SK-MEL-5 (cell line): ENCODE results near the gene PIEZO1. TPM values are rescaled to one million over a fixed set of nuclear protein-coding genes. Genes with fewer than 3 reads are reported as not detected.
A peak's percentile ranks its signal among the peaks of the same experiment; 100 is the strongest.

ENCODE experiments used
- DNase-seq: peaks from one replicate; pipeline ENCODE4 v3.0.0-alpha.2; 2016; ENCODE audit warnings: low read depth, low spot score
- in situ Hi-C: cut with HindIII; loops from 2 replicates; pipeline ENCODE4 v1.10.0; 2016; ENCODE audit warnings: low sequenced_read_pairs, high pct_unique_total_duplicates, low pct_unique_long_range_greater_than_20kb
- total RNA-seq: library from RNA; depleted of rRNA; stranded (reverse); fragments of >200 nt; shearing (Covaris generic); gene quantifications from 2 replicates; pipeline ENCODE4 v1.2.3, GENCODE V29; 2014

PIEZO1 gene
- total RNA-seq, 1 experiment from 2014 or later = 44.1 TPM

DNA sequence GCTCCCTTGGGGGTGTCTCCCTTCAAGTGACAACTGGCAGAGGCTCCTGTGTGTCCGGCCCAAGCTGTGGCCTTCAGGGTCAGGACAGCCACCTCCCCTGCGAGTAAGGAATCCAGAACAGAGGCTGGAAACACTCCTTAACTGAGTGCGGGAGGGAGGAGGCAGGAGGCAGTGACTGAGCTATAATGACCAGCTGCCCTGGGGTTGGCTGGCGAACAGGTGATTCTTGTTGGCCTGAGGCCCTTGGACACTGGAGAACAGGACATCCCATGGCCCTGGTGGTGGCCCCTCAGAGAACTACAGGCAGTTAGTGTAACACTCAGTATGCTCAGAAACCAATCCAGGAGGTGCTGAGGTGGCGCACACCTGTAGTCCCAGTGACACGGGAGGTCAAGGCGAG lies 89.3 kb downstream of the PIEZO1 start:
- DNase-seq = no peak
- in situ Hi-C loops = no loop called here

DNA sequence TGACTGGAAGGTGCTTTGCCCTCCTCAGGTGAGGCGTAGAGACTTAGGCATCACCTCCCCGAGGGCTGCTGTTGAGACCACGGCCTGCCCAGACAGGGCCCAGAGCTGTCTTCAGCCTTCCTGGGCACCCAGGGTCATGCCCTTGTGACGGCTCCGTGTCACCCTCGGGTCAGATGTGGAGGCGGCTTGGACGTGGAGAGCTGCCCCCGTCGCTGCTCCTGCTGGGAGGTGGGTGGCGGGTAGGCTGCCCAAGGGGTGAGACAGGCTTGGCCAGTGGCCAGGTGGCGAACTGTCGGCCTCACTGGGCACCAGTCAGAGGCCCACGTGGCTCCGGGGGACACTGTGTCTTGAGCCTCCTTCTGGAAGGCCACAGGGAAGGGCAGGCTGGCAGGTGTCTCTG lies 89.8 kb downstream of the PIEZO1 start:
- in situ Hi-C loops = no loop called here
- DNase-seq = no peak

DNA sequence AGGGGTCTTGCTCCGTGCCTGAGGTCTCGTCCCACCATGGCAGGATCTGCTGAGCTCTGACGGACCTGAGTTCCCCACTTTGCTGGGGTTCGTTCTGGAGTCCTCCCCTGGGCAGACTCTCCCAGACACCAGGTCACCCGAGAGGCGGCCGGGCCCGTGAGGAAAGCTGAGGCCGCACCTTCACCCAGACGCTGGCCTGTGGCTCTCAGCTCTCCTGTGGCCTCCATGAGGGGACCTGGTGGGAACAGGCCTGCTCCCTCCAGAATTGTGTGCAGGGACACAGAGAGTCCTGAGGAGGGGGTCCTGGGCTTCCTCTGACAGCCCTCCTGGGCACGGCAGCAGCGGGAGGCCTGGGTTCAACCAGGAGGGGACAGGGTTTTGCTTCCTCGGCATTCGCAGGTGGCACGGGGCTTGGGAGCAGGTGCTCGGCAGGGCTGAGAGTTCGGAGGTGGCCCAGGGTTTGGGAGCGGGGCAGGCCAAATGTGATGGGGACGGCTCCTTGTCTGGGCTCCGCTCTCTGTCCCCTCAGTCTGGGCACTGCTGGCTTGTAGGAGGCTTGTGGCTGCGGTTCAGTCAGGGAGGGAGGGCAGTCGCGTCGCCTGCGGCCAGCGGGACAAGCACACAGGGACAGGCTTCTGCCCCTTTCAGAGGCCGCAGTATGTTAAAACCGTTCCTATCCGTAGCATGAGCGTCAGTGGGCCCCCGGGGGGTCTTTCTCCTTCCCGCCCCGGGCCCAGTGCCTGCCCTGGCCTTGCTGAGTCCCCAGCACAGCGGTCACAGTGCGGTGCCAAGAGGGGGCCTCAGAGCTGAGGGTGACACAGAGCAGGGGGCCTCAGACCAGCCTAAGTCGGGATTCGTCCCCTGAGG lies 90.6 kb downstream of the PIEZO1 start:
- in situ Hi-C loops = no loop called here
- DNase-seq = no peak

DNA sequence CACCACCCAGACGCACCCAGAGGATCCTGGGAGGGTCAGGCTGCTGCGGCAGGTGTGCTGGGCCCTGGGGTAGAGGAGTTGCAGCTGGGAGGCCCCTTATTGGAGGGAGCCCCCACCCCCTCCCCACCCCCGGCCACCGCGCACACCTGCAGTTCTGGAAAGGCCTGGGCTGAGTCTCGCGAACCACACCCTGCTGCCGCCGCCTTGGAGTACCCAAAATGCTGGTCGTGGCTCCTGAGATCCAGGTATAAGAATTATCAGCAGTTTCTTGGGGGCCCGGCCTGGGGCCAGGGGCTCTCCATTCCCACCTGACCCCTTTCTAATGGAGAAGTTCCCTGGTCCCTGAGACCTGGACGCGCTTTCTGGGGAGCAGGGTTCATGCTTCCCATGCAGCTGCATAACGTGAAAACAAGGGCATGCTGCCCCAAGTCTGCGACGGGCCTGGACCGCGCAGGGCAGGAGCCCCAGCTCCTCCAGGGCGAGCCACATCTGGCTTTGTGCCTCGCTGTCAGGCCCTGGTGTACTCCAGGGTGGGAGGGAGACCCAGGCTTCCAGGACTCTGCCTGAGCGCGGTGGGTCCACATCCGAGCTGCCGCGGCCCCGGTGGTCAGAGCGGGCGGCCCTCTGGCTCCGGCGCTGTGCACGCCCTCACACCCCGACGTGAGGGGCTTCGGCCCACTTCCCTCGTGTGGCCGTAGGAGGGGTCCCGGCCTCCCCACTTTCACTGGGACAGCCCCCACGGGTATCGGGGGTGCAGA lies 91.4 kb downstream of the PIEZO1 start:
- in situ Hi-C loops = no loop called here
- no peak for DNase-seq

DNA sequence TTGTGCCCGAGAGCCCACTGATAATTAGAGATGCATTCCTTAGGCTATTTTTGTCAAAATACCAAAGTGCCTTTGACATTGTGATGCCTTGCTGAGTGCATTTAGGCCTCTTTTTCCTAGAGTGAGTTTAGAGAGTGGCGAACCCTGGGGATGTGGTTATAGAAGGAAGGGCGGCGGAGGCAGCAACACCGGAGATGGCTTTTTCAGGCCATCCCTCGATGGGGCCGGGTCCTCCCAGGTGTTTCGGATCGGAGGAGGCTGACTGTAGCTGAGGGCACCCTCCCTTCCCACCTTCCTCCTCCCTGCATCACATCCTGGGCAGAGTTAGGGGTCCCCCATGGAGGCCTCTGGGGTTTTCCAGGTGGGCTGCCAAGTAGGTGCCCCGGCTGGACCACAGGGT lies 92.2 kb downstream of the PIEZO1 start:
- in situ Hi-C loops = no loop called here

DNA sequence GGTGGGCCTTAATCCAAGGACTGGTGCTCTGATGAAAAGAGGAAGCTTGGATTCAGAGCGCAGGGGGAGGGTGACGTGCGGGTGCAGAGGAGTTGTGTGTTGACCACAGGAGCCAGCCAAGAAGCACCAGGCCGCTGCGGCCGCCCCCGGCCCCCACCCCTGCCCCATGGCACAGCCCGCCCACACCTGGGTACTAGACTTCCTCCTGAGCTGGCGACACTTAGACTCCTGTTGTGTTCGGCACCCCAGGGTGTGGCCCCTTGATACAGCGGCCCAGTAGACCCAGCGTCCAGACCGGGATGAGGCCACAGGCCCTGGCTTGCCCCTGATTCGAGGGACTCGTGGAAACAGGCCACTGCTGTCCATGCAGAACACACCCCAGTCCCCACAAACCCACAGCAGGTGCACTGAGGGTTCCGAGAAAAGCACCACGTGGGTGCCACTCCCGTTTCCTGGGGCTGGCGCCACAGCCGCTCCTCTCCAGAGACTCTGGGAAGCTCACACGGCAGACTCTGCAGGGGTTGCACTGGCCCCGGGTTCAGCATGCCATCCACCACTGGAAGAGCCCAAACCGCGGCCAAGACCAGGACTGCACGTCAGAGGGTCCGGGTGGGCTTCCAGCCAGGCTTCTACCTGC lies 93.0 kb downstream of the PIEZO1 start:
- in situ Hi-C loops = no loop called here
- no peak for DNase-seq

More for the DNA sequence above, 92.2 kb downstream of the PIEZO1 start:
- DNase-seq = no peak

DNA sequence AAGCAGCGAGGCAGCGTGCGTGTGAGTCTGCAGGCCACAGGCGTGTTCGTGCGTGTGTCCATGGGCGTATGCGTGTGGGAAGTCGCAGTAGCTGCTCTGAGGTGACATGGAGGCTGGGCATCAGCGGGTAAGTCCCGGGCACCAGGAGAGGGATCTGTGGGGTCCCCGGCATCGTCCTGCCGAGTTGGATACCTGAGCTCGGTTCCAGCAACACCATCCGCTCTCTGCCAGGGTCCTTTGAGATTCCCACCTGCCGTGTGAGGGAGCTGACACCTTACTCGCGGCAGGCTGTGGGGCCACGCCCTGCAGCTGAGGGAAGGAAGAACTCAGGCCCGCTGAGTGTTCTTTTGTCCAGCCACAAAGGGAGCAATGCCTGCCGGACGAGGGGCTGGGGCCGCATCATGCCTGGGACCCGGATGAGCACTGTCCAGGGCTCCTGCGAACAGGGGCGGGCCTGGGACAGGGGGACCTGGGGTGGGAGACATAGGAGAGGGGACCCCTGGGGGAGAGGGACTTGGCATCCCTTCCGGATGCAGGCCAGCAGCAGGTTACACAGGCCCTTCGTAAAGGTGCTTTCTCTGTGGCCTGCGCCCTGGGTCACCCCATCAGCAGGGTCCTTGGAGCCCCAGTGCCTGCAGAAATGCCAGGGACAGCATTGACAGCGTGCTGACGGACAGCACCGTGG lies 93.7 kb downstream of the PIEZO1 start:
- in situ Hi-C loops = no loop called here

DNA sequence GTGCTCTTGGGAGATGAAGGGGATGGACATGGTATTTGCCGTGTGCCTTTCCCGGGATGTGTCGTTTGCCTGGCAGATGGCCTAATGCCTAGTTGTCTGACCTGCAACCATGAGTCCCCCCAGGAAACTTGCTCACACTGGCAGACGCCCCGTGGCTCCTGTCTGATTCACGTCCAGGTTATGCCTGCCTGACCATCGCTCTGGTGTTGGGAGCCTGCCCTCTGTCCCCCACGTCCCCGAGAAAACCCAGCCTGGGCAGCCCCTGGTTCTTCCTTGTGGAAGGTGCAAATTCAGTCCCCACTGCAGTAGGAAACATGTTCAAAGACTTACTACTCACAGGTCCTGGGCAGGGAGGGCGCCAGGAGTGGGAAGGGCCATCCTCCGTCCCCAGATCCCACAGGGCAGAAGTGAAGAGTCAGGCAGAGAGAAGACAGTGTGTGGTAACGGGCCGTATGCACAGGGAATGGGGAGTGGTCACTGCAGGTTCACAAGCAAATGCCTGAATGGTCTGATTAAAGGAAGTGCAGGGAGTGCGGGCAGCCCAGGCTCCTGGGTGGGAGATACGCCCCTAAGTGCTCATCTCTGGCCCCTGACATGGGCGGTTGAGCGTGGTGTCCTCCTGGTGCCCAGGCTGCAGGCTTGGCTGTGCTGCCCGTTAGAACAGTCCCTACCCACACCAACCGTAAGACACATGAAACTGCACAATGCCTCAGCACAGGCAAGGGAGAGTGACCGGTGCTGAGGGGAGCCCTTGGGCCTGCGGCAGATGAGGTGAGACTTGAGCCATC lies 94.5 kb downstream of the PIEZO1 start:
- in situ Hi-C loops = no loop called here
- DNase-seq = no peak

More for the DNA sequence above, 93.7 kb downstream of the PIEZO1 start:
- DNase-seq = no peak

DNA sequence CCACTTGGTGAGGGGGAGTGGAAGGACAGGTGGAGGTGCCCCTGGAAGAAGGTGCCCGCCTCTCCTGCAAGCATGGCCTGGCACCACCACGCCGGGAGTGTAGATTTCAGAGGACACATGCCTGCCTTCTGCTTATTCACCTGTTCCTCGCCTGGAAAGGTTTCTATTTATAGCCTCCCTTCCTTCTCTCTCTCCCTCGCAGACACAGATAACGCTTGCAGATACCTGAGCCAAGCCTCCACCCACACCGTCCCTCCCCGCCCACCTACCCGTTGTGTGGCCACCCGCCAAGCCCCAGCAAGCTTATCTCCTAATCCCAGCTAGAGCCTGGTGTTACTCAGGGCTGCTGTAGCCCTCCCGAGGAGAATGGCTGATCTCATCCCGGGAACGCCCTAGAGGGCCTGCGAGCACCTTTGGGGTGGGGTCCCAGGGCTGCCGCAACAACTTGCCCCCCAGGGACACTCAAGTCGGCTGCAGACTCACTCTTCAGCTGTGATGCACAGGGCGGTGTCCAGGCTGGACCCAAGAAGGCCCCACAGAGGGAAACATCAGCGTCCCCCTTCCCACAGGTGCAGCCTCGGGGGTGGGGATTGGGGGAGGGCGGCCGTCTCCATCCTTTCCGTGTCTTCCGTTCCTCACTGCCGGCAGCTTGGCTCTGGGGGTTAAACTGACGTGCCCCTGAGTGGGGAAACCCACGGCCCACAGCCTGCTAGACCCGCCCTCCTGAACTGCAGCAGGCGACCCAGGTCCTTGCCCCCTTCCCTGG lies 96.8 kb downstream of the PIEZO1 start:
- in situ Hi-C loops = no loop called here
- no peak for DNase-seq

DNA sequence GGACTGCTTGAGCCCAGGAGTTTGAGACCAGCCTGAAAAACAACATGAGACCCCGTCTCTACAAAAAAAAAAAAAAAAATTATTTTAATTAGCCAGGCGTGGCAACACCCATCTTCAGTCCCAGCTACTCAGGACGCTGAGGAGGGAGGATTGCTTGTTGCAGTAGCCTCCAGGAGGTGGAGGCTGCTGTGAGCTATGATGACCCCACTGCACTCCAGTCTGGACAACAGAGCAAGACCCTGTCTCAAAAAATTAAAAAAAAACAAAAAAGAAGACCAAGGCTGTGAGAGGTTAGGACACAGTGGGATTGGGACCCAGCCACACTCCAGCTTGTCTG lies 97.4 kb downstream of the PIEZO1 start:
- in situ Hi-C loops = no loop called here

DNA sequence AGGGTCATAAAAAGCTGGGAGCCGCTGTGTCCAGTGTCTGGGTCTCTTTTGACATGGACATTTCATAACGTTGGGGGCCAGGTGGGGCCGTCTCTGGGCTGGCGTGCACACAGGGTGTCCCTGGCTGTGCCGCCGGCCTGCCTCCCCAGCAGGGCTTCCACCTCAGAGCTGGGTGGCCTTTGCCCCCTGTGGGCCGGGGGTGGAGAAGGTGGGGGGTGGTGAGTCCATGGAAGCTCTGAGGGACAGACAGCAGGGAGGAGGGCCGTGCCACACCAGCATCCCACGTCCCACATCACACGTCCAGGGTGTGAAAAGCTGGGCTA lies 97.8 kb downstream of the PIEZO1 start:
- in situ Hi-C loops = no loop called here
- no peak for DNase-seq

More for the DNA sequence above, 97.4 kb downstream of the PIEZO1 start:
- DNase-seq = no peak

DNA sequence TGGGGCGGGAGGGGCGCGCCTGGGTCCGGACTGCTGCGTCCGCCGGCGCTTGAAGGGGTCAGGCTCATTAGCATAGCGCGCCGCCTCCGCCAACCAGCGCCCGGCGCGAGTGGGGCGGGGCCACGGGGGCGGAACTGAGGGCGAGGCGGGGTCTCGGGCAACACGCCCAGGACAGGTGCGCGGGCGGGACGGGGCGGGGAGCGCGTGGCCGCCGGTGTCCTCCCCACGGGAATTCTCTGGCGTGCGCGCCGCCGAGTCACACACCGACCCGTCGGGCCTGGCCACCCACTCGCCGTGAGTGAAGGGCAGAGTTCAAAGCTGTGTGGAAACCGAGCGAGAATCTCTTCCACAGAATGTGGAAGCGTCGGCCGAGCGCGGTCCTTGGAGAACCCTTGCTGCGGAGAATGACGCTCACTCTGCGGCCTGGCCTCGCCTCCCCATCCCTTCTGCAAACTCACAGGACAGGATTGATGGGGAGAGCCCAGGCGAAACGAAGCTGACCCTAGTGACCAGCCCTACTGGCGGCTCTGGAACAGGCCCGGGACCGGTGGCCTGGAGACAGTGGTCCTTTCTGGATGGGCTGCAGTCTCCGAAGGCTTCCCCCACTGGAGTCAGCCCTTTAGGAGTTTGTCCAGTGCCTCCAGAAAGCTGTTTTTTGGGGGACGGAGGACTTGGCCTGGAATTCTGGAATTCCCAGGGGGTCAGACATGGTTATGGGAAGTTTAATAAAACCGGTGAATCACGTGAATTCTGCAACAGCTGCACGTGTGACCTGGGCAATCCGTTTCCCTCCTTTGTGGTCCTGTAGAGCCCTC lies 98.4 kb downstream of the PIEZO1 start, which contains the start of gene SNAI3:
Gene SNAI3, minus strand, starts transcription at position 69 of the 815 bp plus-strand sequence. CDS start 101 bp downstream, outside the sequence.
- DNase-seq = peak; percentile 60
- in situ Hi-C loops = no loop called here

DNA sequence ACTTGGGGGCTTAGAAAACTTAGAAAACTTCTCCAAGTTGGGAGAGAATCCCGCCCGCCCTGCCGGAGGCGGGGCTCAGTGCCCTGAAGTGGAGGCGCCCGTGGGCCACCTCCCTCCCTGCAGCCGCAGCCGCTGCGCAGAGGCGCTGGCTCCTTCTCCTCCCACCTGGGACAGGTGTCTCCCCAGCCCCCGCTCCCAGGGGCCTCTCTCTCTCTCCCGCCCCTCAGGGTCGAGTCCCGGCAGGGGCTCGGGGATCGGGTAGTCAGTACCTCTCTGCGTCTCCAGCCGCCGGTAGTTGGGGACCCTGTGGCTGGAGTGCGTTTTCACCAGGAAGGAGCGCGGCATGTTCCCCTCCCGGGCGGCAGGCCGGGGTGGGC lies 99.0 kb downstream of the PIEZO1 start:
- in situ Hi-C loops = no loop called here
- no peak for DNase-seq

DNA sequence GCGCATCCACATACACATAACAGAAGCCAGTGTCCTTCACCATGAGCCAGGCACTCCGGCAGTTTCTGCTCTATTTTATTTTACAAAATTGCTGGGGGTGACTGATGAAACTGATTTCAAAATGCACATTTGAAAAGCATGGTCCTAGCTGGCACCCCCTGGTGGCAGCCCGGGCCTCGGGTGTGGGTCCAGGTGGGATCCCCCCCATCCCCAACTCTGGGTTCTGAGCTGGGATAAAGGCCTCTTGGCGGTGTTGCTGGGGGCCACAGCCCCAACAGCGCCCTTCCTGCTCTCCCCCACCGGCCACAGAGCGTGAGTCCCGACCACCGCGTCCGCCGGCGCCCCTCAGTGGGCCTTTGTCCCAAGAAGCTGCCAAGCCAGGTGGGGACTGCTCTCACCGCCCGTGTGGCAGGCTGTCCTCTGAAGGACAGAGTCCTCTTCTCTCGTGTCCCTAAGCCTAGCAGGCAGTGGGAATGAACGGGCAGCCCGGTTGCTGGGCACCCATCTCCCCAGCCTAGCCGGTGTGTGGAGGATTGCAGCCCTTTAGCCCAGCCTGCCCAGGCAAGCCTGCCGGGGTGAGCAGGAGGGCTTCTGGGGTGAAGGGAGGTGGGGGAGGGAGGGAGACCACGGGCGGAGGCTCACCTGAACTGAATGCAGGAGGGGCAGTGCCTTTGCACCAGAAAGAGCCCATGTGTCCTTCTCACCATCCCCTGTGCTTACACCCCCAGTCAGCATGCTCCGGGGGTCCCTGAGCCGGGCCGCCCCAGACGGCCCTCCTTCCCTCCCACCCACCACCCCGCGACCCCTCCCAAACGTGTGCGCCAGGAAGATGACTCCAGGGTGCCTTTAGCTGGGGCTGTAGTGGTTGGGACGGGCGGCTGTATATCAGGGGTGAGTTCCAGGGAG lies 99.6 kb downstream of the PIEZO1 start:
- in situ Hi-C loops = no loop called here
- no peak for DNase-seq

DNA sequence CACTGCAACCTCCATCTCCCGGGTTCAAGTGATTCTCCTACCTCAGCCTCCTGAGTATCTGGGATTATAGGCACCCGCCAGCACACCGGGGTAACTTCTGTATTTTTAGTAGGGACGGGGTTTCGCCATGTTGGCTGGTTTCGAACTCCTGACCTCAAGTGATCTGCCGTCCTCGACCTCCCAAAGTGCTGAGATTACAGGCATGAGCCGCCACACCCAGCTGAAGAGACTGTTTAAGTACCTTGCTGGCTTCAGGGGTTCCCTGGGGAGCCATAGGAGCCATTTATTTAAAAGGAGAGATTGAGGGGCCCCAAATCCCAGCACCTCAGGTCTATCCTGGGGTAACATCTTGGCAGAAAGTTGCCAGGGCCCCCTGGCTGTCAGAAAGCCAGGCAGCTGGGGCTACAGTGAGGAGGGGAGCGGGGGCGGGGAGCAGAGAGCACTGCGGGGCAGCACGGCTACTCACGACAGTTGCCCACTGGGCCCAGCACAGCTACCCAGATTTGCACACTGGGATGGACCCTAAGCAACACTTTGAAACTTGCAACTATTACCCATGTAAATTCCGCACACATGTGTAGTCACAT lies 100.4 kb downstream of the PIEZO1 start:
- DNase-seq = no peak
- in situ Hi-C loops = no loop called here
